ENCODE data around the gene LRRTM4. TPM values are rescaled to one million over a fixed set of nuclear protein-coding genes. Genes with fewer than 3 reads are reported as not detected.
"Not testable (repeated sequence)": the region's sequence is repeated elsewhere in the genome, so short reads cannot be mapped to it uniquely, and the experiment has no call there.

LRRTM4 gene
- total RNA-seq, 1 donor from 2014 or later = not detected

GRCh38 chr2:77190721-77191346 is 331.3 kb downstream of the LRRTM4 start:
- Histone ChIP-seq H3K27me3 (no peaks in the 10 kb centered on the region), H3K4me1 (no peaks in the 10 kb centered on the region), H3K36me3 (no peaks in the 10 kb centered on the region), H3K9me3 (no peaks in the 10 kb centered on the region), H3K27ac (no peak overlapping the region), H3K4me3 (no peak overlapping the region)
- intact Hi-C loops (cut with DNase I) = no loop called here
- TF ChIP-seq, protein P1, sequence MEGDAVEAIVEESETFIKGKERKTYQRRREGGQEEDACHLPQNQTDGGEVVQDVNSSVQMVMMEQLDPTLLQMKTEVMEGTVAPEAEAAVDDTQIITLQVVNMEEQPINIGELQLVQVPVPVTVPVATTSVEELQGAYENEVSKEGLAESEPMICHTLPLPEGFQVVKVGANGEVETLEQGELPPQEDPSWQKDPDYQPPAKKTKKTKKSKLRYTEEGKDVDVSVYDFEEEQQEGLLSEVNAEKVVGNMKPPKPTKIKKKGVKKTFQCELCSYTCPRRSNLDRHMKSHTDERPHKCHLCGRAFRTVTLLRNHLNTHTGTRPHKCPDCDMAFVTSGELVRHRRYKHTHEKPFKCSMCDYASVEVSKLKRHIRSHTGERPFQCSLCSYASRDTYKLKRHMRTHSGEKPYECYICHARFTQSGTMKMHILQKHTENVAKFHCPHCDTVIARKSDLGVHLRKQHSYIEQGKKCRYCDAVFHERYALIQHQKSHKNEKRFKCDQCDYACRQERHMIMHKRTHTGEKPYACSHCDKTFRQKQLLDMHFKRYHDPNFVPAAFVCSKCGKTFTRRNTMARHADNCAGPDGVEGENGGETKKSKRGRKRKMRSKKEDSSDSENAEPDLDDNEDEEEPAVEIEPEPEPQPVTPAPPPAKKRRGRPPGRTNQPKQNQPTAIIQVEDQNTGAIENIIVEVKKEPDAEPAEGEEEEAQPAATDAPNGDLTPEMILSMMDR (IDR thresholded peaks at IDR 0.05) = no peak
- no peak for DNase-seq (ENCODE audit: low spot score in 2 of 2)

DNA sequence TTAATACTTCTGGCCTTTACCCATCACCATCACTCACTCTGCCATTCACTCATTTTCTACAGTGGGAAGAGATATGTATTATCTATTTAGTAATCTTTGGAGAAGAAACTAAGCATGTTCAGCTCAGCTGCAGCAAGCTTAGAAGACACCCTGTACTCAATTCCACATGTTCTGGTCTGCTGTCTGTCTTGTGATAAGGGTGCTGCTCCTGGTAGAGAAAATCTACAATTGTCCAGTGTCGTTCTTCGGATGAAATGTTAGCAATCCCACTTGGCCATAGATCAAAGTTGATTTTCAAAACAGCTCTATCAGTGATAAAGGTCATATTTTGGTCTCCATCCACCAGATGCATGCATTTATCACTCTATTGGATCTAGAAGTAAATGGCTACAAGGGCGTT is 337.1 kb downstream of the LRRTM4 start:
- TF ChIP-seq, protein P1 (IDR thresholded peaks at IDR 0.05) = no peak
- intact Hi-C loops (cut with DNase I) = no loop called here
- no peak for DNase-seq (ENCODE audit: low spot score in 2 of 2)
- no peaks in the 10 kb centered on the region for H3K36me3 ChIP-seq
- H3K27me3 ChIP-seq = no peaks in the 10 kb centered on the region
- no peak overlapping the region for H3K4me3 ChIP-seq
- H3K9me3 ChIP-seq = no peaks in the 10 kb centered on the region
- no peak overlapping the region for H3K27ac ChIP-seq
- H3K4me1 ChIP-seq = no peaks in the 10 kb centered on the region

GRCh38 chr2:77179297-77179696 is 342.9 kb downstream of the LRRTM4 start:
- no peaks in the 10 kb centered on the region for H3K4me1 ChIP-seq
- no peaks in the 10 kb centered on the region for H3K27me3 ChIP-seq
- H3K4me3 ChIP-seq = no peak overlapping the region
- H3K36me3 ChIP-seq = no peaks in the 10 kb centered on the region
- intact Hi-C loops (cut with DNase I) = no loop called here
- H3K27ac ChIP-seq = no peak overlapping the region
- H3K9me3 ChIP-seq = no peaks in the 10 kb centered on the region
- TF ChIP-seq, protein P1 (IDR thresholded peaks at IDR 0.05) = no peak
- DNase-seq (ENCODE audit: low spot score in 2 of 2) = no peak

GRCh38 chr2:77175266-77175780 is 346.9 kb downstream of the LRRTM4 start:
- H3K27ac ChIP-seq; DNase-seq (ENCODE audit: low spot score in 2 of 2); H3K9me3 ChIP-seq; H3K4me3 ChIP-seq; H3K4me1 ChIP-seq; H3K36me3 ChIP-seq; intact Hi-C loops (cut with DNase I); H3K27me3 ChIP-seq: not testable (repeated sequence)

GRCh38 chr2:77169426-77169825 is 352.8 kb downstream of the LRRTM4 start:
- Histone ChIP-seq H3K4me1 (no peaks in the 10 kb centered on the region), H3K27ac (no peak overlapping the region), H3K27me3 (no peaks in the 10 kb centered on the region), H3K4me3 (no peak overlapping the region), H3K36me3 (no peaks in the 10 kb centered on the region), H3K9me3 (no peaks in the 10 kb centered on the region)
- intact Hi-C loops (cut with DNase I) = no loop called here
- DNase-seq (ENCODE audit: low spot score in 2 of 2) = no peak
- TF ChIP-seq, protein P1 (IDR thresholded peaks at IDR 0.05) = no peak

- H3K4me3 ChIP-seq; H3K4me1 ChIP-seq; H3K9me3 ChIP-seq; H3K36me3 ChIP-seq; H3K27me3 ChIP-seq; intact Hi-C loops (cut with DNase I); DNase-seq (ENCODE audit: low spot score in 2 of 2); H3K27ac ChIP-seq: not testable (repeated sequence)
These were observed 358.2 kb downstream of the LRRTM4 start for GRCh38 chr2:77164021-77164420.

DNA sequence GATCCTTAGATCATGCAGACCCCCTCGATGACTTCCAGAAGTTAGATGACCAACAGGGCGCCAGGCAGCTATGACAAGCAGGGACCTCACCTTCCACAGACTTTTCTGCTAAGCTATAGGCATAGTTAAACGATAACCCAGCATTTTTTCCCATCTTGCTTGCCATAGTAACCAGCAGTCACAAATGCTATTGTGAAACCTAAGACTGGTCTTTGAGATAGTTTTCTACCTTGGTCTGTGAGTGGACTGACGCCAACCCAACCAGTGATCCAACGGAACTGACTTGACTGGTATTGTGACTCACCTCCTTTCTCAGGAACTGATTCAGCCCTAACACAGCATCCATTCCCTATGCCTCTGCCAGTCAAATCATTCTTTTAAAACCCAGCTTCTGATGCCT is 361.2 kb downstream of the LRRTM4 start:
- Histone ChIP-seq H3K4me3 (no peak overlapping the region), H3K36me3 (no peaks in the 10 kb centered on the region), H3K27ac (no peak overlapping the region), H3K4me1 (no peaks in the 10 kb centered on the region), H3K9me3 (no peaks in the 10 kb centered on the region), H3K27me3 (no peaks in the 10 kb centered on the region)
- DNase-seq (ENCODE audit: low spot score in 2 of 2) = no peak
- TF ChIP-seq, protein P1 (IDR thresholded peaks at IDR 0.05) = no peak
- intact Hi-C loops (cut with DNase I) = no loop called here
